ENCODE data around the gene MLLT1. TPM values are rescaled to one million over a fixed set of nuclear protein-coding genes. Genes with fewer than 3 reads are reported as not detected.
A peak's percentile ranks its signal among the peaks of the same experiment; 100 is the strongest.

MLLT1 gene
- total RNA-seq, 1 donor from 2014 or later = 8.6 TPM

GRCh38 chr19:6238643-6239281, 41.0 kb downstream of the MLLT1 start:
- FAIRE-seq (no peak), DNase-seq (ENCODE audit: low spot score in 2 of 2) (no peak)

DNA sequence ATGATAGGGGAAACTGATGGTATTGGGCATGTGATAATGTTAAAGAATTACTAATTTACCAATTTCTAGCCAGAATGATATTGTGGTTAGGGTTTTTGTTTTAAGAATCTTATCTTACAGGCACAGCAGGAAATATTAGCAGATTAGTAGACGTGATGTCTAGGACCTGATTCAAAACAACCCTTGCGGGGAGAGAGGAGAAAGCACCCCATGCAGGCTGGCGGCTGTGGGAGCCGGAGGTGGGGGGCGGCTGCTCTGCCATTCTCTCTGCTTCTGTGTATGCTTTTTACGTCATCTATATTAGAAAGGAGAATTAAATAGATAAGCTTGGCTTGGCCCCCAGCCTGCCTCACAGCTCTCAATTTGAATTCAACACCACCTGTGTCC, 41.5 kb downstream of the MLLT1 start:
- no peak for FAIRE-seq
- no peak for DNase-seq (ENCODE audit: low spot score in 2 of 2)

DNA sequence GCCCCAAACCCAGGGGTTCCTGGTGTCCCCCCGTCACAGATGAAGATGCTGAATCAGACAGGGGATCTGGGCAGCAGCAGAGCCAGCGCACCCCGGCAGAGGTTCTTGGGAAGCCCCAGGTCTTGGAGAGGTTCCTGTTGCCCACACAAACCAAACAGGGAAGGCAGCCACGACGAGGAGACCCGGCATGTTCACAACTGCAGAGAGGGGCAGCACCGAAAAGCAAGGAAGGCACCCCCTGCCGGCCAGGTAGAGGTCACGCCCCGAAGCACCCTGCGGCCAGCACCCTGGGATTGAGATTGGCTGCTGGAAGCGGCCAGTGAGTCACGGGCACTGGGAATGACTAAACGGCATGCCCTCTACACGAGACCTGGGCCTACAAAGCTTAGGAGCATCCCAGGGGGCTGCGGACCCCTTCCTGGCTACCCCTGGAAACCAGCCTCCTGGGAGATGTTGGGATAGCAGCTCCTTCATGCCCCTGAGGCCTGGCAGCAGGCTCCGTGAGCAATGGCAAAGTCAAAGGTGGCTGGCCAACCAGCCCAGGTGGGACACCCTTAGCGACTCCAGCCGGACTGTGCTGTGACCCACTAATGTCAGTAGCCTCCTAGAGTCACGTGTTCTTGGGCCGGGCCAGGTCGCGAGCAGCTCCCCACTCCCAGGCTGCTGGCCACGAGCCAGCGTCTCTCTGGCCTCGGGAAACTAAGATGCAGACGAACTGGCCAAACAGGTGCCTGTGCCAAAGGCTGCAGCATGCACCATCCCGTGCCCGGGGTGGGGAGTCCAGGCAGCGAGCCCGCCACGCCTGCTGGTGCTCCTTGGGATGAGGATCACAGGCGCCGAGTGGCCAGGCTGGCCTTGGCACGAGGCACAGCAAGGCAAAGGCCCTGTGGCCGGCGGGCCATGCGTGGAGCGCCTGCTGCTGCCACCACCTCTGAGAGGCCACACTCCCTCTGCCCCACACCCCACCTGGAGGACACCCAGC, 43.2 kb downstream of the MLLT1 start:
- no peak for FAIRE-seq
- DNase-seq (ENCODE audit: low spot score in 2 of 2) = no peak

DNA sequence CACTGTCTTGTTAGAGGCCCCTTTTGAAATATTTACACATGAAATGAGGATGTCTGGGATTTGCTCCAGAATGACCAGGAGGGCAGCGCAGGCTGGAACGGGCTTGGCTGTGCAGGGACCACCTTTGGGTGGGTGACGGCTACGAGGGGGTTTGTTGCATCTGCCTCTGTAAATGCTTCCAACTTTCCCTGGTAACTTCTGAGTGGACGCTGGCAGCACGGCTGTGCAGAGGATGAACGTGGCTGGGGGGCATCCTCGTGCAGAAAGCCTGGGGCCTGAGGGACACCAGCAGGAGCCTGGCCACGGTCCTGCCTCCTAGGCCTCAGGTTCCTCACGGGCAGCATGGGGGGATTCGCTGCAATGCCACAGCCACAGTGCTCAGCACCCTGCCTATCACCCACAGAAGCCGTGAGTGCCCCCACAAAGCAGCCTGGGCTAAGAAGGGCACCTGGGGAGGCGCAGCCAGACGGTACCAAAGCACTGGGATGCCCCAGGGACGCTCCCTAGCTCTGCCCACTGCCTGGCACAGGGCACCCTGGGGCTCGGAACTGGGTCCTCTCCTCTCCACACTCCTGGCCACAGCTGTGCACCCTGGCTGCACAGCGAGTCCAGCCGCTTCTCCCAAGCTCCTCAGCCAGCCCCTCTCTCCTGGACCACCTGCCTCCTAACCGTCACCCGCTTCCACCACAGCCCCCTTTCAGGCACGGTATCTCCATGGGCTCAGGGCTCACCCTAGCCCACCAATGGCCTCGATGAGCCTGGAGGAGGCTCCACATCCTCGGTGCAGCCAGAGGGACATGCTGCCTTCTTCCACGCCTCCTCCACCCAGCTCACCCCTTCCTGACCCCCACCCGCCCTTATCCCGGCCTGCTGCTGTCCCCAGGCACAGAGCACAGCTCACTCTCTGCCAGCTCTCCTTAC, 44.5 kb downstream of the MLLT1 start:
- no peak for DNase-seq (ENCODE audit: low spot score in 2 of 2)
- FAIRE-seq = no peak

GRCh38 chr19:6234527-6234926, 45.2 kb downstream of the MLLT1 start:
- DNase-seq (ENCODE audit: low spot score in 2 of 2) = no peak

DNA sequence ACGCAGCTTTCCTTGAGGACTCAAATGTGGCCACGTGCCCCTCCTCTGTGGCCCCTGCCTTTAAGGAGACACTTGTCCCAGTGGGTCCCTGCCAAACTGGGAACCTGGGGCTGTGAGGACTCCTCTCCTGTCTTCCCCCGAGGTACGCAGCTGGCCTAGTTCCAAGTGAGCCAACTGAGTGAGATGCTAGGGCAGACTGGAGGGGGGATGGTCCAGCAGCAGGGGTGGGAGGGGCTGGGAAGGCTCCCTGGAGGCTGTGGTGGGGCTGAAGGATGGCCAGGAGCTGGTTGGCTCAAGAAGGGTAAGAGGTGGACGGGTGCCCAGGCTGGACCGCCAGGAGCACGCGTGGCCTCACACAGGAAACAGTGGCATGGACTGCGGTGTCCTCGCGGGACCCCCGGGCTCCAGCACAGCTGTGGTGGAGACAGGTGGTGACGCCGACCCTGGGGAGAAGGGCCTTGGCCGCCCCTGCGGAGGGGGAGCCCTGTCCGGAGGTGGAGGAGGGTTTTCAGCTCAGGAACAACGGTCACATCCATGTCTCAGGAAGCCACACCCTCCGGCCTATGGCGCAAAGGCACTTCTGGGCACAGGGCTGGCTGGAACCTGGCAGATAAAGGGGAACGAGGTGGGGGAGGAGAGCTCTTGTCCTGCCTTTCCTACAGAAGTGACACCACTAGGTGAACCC, 45.8 kb downstream of the MLLT1 start:
- peak in 1 of 2 donors; percentile 22 for DNase-seq (ENCODE audit: low spot score in 2 of 2)
- FAIRE-seq = no peak

More at GRCh38 chr19:6234527-6234926, 45.2 kb downstream of the MLLT1 start:
- no peak for FAIRE-seq

DNA sequence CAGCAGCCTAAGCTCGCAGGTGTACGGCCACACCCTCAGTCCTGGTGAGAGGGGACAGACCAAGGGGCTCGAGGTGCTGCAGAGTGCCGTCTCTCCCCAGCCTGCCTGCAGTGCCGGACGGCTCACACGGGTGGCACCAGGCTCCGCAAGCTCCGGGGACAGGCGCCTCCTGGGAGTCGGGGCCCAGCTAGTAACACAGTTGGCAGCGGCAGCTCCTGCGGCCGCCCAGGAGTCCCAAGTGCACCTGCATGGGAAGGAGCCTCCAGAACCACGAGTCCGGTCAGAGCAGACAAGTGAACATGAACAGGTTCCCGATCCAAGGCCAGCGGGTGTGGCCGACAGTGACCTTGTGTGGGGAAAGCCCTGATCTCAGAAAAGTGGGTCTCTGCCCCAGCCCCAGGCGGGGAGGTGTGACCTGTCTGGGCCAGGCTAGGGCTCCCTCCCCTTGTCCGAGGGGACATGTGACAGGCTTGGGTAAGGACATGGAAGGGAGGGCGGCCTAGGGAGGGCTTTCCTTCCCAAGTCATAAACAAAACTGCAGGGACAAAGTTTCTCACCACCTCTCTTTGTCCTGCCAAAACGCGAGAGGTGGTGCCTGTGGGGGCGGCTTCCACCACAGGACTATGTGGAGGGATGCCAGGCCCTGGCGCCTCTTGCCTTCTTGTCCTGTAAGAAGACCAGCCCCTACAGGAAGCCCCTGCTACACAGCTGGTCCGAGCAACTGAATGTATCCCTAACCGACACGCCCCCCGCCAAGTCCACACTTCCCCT, 46.5 kb downstream of the MLLT1 start:
- no peak for FAIRE-seq
- peak in 1 of 2 donors; percentile 31 for DNase-seq (ENCODE audit: low spot score in 2 of 2)

GRCh38 chr19:6232601-6233055, 47.1 kb downstream of the MLLT1 start:
- no peak for FAIRE-seq
- no peak for DNase-seq (ENCODE audit: low spot score in 2 of 2)

- no peak for FAIRE-seq
Observed at GRCh38 chr19:6230991-6231448, 48.8 kb downstream of the MLLT1 start.

GRCh38 chr19:6229951-6230712, 49.6 kb downstream of the MLLT1 start:
- FAIRE-seq (no peak), DNase-seq (ENCODE audit: low spot score in 2 of 2) (peak in 1 of 2 donors; percentile 14)

More at GRCh38 chr19:6230991-6231448, 48.8 kb downstream of the MLLT1 start:
- DNase-seq (ENCODE audit: low spot score in 2 of 2) = no peak

- peak in 1 of 2 donors; percentile 23 for DNase-seq (ENCODE audit: low spot score in 2 of 2)
- FAIRE-seq = no peak
Observed at GRCh38 chr19:6229216-6229913, 50.4 kb downstream of the MLLT1 start.

GRCh38 chr19:6228551-6229215, 51.1 kb downstream of the MLLT1 start:
- DNase-seq (ENCODE audit: low spot score in 2 of 2) (peak in 1 of 2 donors; percentile 33), FAIRE-seq (no peak)

GRCh38 chr19:6227936-6228325, 51.8 kb downstream of the MLLT1 start:
- FAIRE-seq = no peak
- DNase-seq (ENCODE audit: low spot score in 2 of 2) = peak in 1 of 2 donors; percentile 30

DNA sequence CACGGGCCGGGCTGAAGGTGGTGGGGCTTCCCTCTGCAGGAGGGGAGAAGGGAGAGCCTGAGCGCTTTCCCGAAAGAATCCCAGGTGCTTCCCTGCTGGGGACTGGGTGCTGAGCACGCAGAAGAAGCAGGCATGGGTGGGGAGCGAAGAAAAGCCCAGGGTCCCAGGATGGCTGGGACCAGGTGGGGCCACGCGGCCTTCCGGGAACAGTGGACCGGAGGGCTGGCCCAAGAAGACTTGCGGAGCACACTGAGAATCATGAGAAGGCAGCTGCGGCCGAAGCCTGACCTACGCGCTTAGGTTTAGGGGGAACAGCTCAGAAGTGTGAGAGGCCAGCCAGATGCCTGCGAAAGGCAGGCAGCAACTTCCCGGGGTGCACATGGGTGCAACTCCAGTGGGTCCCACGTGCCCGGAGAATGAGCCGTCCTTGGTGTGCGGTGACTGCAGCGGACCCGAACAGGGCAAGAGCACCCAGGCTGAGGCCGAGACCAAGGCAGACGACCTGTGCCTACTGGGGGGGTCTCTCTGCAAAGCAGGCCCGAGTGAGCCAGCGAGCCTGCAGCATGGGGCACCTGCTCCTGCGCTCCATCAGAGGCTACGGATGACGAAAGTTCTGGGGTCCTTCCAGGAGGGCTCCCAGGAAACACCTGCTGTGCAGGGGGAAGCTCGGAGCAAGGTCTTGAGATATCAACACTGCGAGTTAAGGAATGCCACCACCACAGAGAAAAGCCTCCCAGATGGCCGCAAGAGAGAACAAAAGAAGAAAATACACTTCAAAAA, 52.4 kb downstream of the MLLT1 start:
- FAIRE-seq (no peak), DNase-seq (ENCODE audit: low spot score in 2 of 2) (peak in 1 of 2 donors; percentile 30)

- DNase-seq (ENCODE audit: low spot score in 2 of 2) = peak in 1 of 2 donors; percentile 34
- no peak for FAIRE-seq
Observed at GRCh38 chr19:6226444-6227155, 53.2 kb downstream of the MLLT1 start.

All from frontal cortex (tissue), 4 donors.